ENCODE results near the gene NFKBIB.
A peak's percentile ranks its signal among the peaks of the same experiment; 100 is the strongest.
"Not testable (repeated sequence)": the region's sequence is repeated elsewhere in the genome, so short reads cannot be mapped to it uniquely, and the experiment has no call there.

Gene NFKBIB

DNA sequence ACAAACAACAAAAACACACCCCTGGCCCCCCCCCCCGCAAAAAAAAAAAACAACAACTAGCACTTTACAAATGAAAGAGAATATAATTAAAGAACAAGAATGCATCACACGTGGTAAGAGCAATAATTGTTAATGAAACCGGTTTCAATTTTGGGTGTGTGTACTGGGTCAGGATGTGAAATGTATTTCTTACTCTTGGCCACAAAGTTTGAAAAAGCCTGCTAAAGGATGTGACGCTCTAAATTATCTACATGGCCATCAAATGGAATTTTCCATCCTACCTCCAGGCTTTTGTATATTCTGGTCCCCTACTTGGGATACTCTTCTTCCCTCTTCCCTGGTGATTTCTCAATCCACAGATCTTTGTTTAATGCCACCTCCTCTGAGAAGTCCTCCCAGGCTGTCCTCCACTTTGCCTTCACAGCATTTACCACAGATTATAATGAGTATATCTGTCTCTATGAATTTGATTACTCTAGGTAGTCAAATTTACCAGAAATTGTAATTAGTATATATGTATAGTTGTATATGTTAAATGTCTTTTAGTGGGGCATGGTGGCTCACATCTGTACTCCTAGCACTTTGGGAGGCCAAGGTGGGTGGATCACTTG is 28.7 kb downstream of the NFKBIB start:
- DNase-seq (ENCODE audit: low read depth in 1 of 2, low spot score in 1 of 2) = no peak

- DNase-seq (ENCODE audit: low read depth in 1 of 2, low spot score in 1 of 2) = peak; percentile 87
Measured at GRCh38 chr19:38929929-38930775, 30.4 kb downstream of the NFKBIB start, which contains the start of gene SARS2. TSS of gene SARS2 (minus strand) at chr19:38930763. CDS start at chr19:38930736, 27 bp downstream.

DNA sequence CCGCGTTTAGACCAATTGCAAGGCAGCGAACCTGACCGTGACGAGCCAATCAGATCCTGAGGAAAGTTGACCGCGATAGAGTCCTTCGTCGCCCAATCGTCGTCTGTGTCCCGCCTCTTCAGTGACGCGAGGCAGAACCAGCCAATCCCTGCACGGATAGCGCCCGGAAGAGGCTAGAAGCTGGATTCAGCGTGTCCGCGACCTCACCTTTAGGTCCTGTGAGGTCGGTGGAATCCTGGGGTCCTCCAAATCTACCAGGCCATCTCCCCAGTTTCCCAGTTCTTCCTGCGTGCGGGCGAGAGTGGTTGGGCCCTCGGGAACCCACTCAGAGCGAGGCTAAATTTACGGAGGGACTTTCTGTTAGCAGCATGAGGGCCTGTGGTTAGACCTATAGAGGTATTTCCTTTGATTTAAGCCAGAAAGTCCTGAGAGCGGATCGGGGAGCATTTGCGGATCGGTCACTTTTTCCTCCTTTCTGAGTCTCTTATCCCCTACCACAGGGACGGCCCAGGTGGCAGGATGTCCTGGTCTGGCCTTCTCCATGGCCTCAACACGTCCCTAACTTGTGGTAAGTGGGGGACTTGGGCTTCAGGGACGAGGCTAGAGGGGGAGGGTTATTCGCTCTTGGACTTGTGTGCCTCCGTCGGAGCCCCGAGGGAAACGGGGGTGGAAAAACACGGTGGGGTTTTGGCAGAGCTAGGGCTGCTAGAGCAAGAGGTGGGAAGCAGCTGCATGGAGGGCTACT is 31.2 kb downstream of the NFKBIB start, which contains the start of gene MRPS12:
Gene MRPS12, plus strand, starts transcription at position 169 of the 745 bp plus-strand sequence. Its CDS starts 351 bp downstream, at position 520.
- peak; percentile 93 to 95 for DNase-seq (ENCODE audit: low read depth in 1 of 2, low spot score in 1 of 2)

DNA sequence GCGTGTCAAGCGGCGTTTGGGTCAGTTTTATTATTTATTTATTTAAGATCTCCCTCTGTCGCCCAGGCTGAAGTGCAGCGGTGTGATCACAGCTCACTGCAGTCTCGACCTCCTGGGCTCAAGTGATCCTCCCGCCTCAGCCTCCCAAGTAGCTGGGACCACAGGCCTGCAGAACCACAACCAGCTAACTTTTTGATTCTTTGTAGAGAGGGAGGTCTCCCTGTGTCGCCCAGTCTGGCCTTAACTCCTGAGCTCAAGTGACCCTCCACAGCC is 31.7 kb downstream of the NFKBIB start:
- DNase-seq (ENCODE audit: low read depth in 1 of 2, low spot score in 1 of 2) = no peak

- no peak for DNase-seq (ENCODE audit: low read depth in 1 of 2, low spot score in 1 of 2)
Measured at GRCh38 chr19:38932425-38933179, 32.8 kb downstream of the NFKBIB start.

GRCh38 chr19:38933544-38933943 is 33.8 kb downstream of the NFKBIB start:
- DNase-seq (ENCODE audit: low read depth in 1 of 2, low spot score in 1 of 2) = no peak

DNA sequence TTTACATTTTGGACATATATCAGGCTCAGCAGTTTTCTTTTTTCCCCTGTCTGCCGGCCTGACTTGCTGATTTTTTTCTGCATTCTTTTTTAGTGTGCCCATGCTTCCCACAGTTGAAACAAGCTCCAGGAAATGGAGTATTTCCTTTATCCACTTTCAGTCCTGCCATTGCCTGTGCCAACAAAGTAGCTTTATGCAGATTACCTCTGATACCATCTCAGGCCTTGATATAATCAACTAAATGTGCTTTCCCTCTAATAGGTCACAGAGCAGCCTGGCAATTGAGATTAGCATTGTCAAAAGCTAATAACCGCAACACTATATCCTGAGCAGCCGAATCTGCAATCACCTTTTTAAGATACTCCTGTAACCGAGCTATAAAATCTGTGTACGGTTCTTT is 40.2 kb downstream of the NFKBIB start:
- no peak for DNase-seq (ENCODE audit: low read depth in 1 of 2, low spot score in 1 of 2)

GRCh38 chr19:38941466-38941865 is 41.7 kb downstream of the NFKBIB start:
- DNase-seq (ENCODE audit: low read depth in 1 of 2, low spot score in 1 of 2) = not testable (repeated sequence)

DNA sequence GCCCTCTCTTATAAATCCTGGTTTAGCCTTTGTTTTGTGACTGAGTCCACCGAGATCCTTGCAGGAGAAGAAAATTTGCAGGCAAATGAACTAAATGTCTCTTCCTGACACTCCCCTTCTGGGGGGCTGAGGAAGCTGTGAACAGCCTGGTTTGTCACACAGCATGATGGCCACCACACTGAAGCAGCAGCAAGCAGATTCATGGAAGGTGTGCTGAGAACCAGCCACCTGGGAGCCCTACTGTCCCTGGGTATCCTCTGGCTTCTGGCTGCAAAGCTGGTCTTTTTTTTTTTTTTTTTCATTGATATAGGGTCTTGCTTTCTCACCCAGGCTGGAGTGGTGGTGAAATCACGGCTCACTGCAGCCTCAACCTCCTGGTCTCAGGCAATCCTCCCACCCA is 42.2 kb downstream of the NFKBIB start:
- no peak for DNase-seq (ENCODE audit: low read depth in 1 of 2, low spot score in 1 of 2)

DNA sequence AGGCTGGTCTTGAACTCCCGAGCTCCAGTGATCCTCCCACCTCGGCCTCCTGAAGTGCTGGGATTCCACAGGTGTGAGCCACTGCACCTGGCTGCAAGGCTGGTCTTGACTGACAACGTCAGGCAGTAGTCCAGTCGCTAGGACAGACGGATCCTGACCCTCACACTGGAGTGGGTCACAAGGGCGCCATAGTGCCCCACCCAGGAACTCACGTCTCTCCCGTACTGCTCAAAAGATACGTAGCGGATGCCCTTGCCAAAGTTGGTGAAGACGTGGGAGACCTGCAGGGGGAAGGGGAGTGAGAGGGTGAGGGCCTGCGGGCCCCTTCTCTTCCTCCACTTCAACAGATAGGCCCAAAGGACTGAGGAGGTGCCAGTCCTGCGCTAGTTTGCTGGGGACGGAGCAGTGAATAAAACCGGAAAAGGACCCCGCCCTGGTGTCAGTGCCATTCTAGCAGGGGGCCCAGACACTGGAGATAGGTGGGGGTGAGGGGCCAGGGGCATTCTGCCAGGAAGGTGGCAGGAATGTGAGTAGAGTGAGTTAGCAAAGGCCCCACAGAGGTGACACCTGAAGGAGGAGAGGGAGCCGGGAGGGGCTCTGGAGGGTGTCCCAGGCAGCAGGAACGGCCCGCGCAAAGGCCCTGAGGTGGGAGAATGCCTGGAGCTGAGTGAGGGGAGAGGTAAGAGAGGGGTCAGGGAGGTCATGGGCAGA is 42.9 kb downstream of the NFKBIB start:
- DNase-seq (ENCODE audit: low read depth in 1 of 2, low spot score in 1 of 2) = no peak

DNA sequence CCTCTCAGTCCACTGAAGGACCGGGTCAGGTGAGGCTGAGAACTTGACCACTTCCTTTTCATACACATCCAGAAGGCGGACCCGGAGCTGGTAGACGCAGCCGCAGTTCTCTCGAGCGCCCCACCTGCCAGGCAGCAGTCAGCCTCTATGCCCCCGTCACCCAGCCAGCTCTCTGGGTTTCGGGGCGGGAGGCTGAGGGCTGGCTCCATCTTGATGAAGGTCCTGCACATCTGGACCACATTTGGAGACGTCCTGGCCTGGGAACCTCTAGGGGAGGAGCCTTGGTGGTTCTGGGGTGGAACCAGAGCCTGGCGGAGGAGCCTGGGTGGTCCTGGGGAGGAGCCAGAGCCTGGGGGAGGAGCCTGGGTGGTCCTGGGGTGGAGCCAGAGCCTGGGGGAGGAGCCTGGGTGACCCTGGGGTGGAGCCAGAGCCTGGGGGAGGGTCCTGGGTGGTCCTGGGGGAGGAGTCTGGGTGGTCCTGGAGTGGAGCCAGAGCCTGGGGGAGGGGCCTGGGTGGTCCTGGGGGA is 45.3 kb downstream of the NFKBIB start:
- DNase-seq (ENCODE audit: low read depth in 1 of 2, low spot score in 1 of 2) = no peak

GRCh38 chr19:38945562-38946228 is 45.9 kb downstream of the NFKBIB start:
- DNase-seq (ENCODE audit: low read depth in 1 of 2, low spot score in 1 of 2) = no peak

DNA sequence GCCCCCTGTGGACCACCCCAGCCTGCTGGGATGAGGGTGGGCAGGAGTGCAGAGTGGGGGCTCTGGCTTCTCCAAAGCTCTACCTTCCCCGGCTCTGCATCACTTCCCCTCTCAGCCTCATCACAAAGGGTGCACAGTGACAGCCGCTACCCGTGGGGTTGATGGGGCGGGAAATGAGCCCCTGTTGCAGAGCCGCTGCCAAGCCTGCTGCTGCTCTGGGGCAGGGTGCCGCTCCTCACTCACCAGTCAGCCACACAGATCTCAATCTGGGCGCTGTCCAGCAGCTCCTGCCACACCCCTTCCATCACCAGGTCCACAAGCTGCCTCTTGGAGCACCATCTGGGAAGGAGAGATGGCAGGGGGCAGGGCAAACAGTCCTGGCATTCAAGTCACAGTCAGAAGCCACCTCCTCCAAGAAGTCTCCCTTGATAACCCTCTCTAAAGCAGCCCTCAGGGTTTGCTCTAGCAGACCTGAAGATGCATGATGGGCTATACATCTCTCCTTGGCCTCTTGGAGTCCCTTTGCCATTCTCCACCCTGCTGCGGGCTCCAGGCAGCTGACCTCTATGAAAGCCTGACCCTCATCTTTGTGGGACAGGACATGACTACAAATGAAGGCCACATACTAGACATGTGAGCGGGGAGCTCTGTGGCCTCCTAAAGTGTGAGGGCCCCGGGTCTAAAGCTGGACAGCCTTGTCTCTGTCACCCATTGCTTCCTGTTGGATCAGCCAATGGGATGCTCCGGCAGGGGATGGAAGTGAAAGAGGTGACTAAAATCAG is 46.7 kb downstream of the NFKBIB start:
- DNase-seq (ENCODE audit: low read depth in 1 of 2, low spot score in 1 of 2) = no peak

DNA sequence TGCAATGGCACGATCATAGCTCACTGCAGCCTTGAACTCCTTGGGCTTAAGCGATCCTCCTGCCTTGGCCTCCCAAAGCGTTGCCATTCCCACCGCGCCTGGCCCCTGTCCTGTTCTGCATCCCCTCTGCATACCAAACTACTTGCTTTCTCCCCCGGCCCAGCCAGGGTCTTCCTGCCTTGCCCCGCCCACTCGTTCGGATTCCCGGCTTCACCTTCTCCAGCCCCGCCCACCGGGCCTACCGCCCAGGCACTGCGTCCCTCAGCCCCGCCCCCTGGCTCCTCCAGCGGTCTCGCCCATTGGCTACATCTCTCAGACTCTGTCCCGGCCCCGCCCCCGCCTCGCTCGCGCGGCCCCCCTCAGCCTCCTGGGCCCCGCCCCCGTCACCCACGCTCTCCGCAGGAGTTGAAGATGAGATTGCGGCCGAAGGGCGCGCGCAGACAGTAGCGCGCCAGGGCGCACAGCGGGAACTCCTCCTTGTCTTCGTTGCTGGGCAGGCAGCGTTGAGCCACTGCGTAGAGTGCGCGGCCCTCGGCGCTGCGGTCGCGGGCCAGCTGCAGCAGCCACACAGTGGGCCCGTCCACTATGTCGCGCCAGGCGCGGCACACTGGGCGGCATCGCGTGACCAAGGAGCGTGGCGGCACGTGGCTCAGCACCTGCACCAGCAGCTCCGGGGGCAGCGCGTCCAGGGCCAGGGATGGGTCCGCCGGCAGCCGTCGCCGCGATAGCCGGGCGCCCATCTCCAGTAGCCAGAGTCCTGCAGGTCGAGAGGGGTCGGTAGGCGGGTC is 50.0 kb downstream of the NFKBIB start:
- peak; percentile 55 to 75 for DNase-seq (ENCODE audit: low read depth in 1 of 2, low spot score in 1 of 2)

- DNase-seq (ENCODE audit: low read depth in 1 of 2, low spot score in 1 of 2) = no peak
Measured at GRCh38 chr19:38951187-38951586, 51.4 kb downstream of the NFKBIB start.

DNA sequence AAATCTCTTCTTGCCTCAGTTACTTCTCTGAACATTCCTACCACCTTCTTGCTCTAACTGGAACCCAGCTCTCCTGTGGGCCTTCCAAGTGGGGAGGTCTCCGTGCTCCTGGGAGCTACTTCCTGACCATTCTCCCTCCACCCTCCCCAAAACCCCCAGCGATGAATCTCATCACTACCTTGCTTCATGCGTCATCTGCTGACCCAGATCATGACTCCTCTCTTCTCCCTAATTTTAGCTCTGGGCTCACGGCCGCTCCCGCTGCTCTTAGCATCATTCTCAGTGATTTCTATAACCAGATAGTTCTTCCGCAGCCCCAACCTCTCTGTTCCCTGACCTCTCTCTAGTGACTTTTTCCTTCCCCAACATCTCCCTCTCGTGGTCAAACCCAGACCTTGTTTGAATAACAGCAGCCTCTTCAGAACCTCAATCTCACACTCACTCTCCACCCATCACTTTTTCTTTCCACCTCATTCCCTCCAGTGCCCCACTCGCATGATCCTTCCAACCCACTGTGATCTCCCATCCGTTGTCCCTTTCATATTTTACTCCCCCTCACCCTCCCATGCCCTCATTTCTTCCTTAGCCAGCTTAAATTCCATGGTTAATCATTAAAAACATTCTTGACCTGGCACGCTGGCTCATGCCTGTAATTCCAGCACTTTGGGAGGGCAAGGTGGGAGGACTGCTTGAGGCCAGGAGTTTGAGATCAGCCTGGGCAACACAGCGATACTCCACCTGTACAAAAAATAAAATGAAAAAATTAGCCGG is 52.8 kb downstream of the NFKBIB start:
- no peak for DNase-seq (ENCODE audit: low read depth in 1 of 2, low spot score in 1 of 2)

GRCh38 chr19:38953677-38954076 is 53.9 kb downstream of the NFKBIB start:
- DNase-seq (ENCODE audit: low read depth in 1 of 2, low spot score in 1 of 2) = no peak

Measured in stimulated activated CD4-positive, alpha-beta T cell treated with anti-CD3 and anti-CD28 coated beads, Interleukin-15, amount 100 ng/mL, for 1 hour (primary cell).